HCT116 (cell line): Measurements from ENCODE around the gene TFF3. TPM values are rescaled to one million over a fixed set of nuclear protein-coding genes. Genes with fewer than 3 reads are reported as not detected.

Experiments used
- ATAC-seq: fragments of 200-7000 bp; cut with Tn5 transposase; 2 replicates; pipeline ENCODE4 v1.9.1; 2020; ENCODE audit warnings: mild to moderate bottlenecking, moderate library complexity
- BruUV-seq: library from RNA; stranded (reverse); fragments of 400-500 nt; replicated peaks from 2 replicates; lab custom pipeline; 2021; lab: Mats Ljungman, UMichigan
- CTCF ChIA-PET: fragments of 300-600 bp; sonication (Branson Sonifier 250); formaldehyde crosslinking; loops from one replicate; lab custom pipeline; 2021; ENCODE audit warnings: antibody characterized with exemption; lab: Charles Lee
- POLR2A ChIA-PET: fragments of 300-600, 350-600 bp; sonication (Branson Sonifier 250); formaldehyde crosslinking; loops from one replicate; lab custom pipeline; 2021; ENCODE audit warnings: antibody characterized with exemption; lab: Charles Lee
- RAD21 ChIA-PET, 2 experiments: fragments of 300-600 bp; sonication (Branson Sonifier 250); formaldehyde crosslinking; loops; one replicate each; lab custom pipeline; 2023; ENCODE audit warnings: low total read pairs in 2 of 2; ENCODE audit not compliant: uncharacterized antibody in 2 of 2, unreplicated experiment in 2 of 2, low non-redundant PET in 1 of 2; lab: Charles Lee
- DNase-seq: peaks from one replicate; pipeline ENCODE4 v3.0.0-alpha.2; 2010; ENCODE audit warnings: low read depth, low spot score
- H2AFZ ChIP-seq: fragments of 200-600 bp; shearing (Covaris generic), sonication (generic); 2 replicates; pipeline ENCODE4 v1.6.1; 2017; ENCODE audit warnings: low read depth, mixed run types, mixed read lengths, antibody characterized with exemption, low read length; ENCODE audit not compliant: poor library complexity, severe bottlenecking
- H3K27ac ChIP-seq: 2 replicates; pipeline ENCODE4 v1.5.1; 2012; ENCODE audit warnings: low read depth, low read length
- H3K27me3 ChIP-seq: fragments of 200-600 bp; sonication (generic); 2 replicates; pipeline ENCODE4 v1.6.1; 2016; ENCODE audit warnings: mixed run types, low read length, mixed read lengths; ENCODE audit not compliant: insufficient read depth
- H3K36me3 ChIP-seq, 2 experiments: fragments of 200-500 bp in 1 of 2; fragments of 200-600 bp in 1 of 2; sonication (Bioruptor generic) in 1 of 2; sonication (generic) in 1 of 2; 2 replicates each; pipeline versions ENCODE4 v1.5.1 to v1.6.1; 2014 to 2016; ENCODE audit warnings: low read length in 2 of 2, inconsistent platforms in 1 of 2, mixed read lengths in 1 of 2, mixed run types in 1 of 2; ENCODE audit not compliant: insufficient read depth in 2 of 2, control insufficient read depth in 1 of 2
- H3K4me1 ChIP-seq, 2 experiments: fragments of 200-600 bp in 1 of 2; sonication (generic) in 1 of 2; 2 replicates each; pipeline versions ENCODE4 v1.5.1 to v1.6.1; 2012 to 2017; ENCODE audit warnings: low read length in 2 of 2, inconsistent platforms in 1 of 2, mild to moderate bottlenecking in 1 of 2, mixed read lengths in 1 of 2, mixed run types in 1 of 2, moderate library complexity in 1 of 2; ENCODE audit not compliant: insufficient read depth in 2 of 2, control insufficient read depth in 1 of 2
- H3K4me2 ChIP-seq: fragments of 200-600 bp; sonication (generic); 2 replicates; pipeline ENCODE4 v1.6.1; 2017; ENCODE audit warnings: mixed run types, low read length, mixed read lengths
- H3K4me3 ChIP-seq, 2 experiments: fragments of 200-600 bp in 1 of 2; sonication (generic) in 1 of 2; replicated peaks in 1 of 2; 2 replicates each; pipeline ENCODE4 v1.5.1; 2011 to 2016; ENCODE audit warnings: low read length in 2 of 2, control low read depth in 1 of 2, low read depth in 1 of 2, mild to moderate bottlenecking in 1 of 2, mixed read lengths in 1 of 2, mixed run types in 1 of 2
- H3K79me2 ChIP-seq: fragments of 200-600 bp; sonication (generic); 2 replicates; pipeline ENCODE4 v1.6.1; 2017; ENCODE audit warnings: mild to moderate bottlenecking, mixed run types, low read length, moderate library complexity, mixed read lengths; ENCODE audit not compliant: insufficient read depth
- H3K9ac ChIP-seq: fragments of 200-600 bp; sonication (generic); 2 replicates; pipeline ENCODE4 v1.6.1; 2016; ENCODE audit warnings: low read length, mixed read lengths
- H3K9me2 ChIP-seq: fragments of 200-600 bp; sonication (generic), shearing (Covaris generic); 2 replicates; pipeline ENCODE4 v1.6.1; 2017; ENCODE audit warnings: mixed run types, mild to moderate bottlenecking, moderate library complexity; ENCODE audit not compliant: insufficient read depth
- H3K9me3 ChIP-seq, 2 experiments: fragments of 200-500 bp in 1 of 2; fragments of 200-600 bp in 1 of 2; sonication (Bioruptor generic) in 1 of 2; sonication (generic) in 1 of 2; 2 replicates each; pipeline ENCODE4 v1.6.1; 2014 to 2017; ENCODE audit warnings: low read length in 2 of 2, mixed read lengths in 2 of 2, inconsistent platforms in 1 of 2, low read depth in 1 of 2, mild to moderate bottlenecking in 1 of 2, mixed run types in 1 of 2, moderate library complexity in 1 of 2; ENCODE audit not compliant: control insufficient read depth in 1 of 2, insufficient read depth in 1 of 2
- H4K20me1 ChIP-seq: fragments of 200-600 bp; sonication (generic), shearing (Covaris generic); 2 replicates; pipeline ENCODE4 v1.6.1; 2017; ENCODE audit warnings: mixed run types, mild to moderate bottlenecking, moderate library complexity; ENCODE audit not compliant: insufficient read depth
- CBX3 ChIP-seq: IDR thresholded peaks from 2 replicates; pipeline ENCODE4 v1.6.1; 2012; ENCODE audit warnings: low read depth
- EGR1 ChIP-seq: IDR thresholded peaks from 2 replicates; pipeline ENCODE4 v1.6.1; 2012; ENCODE audit warnings: low read depth
- ELF1 ChIP-seq: IDR thresholded peaks from 2 replicates; pipeline ENCODE4 v1.6.1; 2012; ENCODE audit warnings: low read depth, borderline replicate concordance
- EZH2 ChIP-seq: fragments of 200-600 bp; sonication (generic); IDR thresholded peaks from 2 replicates; pipeline ENCODE4 v1.6.1; 2017; ENCODE audit warnings: antibody characterized with exemption, mixed run types
- EZH2phosphoT487 ChIP-seq: fragments of 200-600 bp; IDR thresholded peaks from 2 replicates; pipeline ENCODE4 v1.6.1; 2018; ENCODE audit warnings: antibody characterized with exemption, borderline replicate concordance
- MAX ChIP-seq: IDR thresholded peaks from 2 replicates; pipeline ENCODE4 v1.6.1; 2012
- POLR2A ChIP-seq: IDR thresholded peaks from 2 replicates; pipeline ENCODE4 v1.7.0; 2011; ENCODE audit warnings: borderline replicate concordance; ENCODE audit not compliant: insufficient read depth, insufficient read length; ENCODE audit errors: extremely low read depth
- RAD21 ChIP-seq: IDR thresholded peaks from 2 replicates; pipeline ENCODE4 v1.6.1; 2012; ENCODE audit warnings: low read depth, mild to moderate bottlenecking
- REST ChIP-seq: IDR thresholded peaks from 2 replicates; pipeline ENCODE4 v1.6.1; 2012; ENCODE audit warnings: low read depth
- SIN3A ChIP-seq: IDR thresholded peaks from 2 replicates; pipeline ENCODE4 v1.6.1; 2012; ENCODE audit warnings: low read depth
- SRF ChIP-seq: IDR thresholded peaks from 2 replicates; pipeline ENCODE4 v1.6.1; 2012; ENCODE audit warnings: low read depth
- TCF7L2 ChIP-seq: IDR thresholded peaks from 2 replicates; pipeline ENCODE4 v1.7.0; 2011; ENCODE audit warnings: borderline replicate concordance, inconsistent platforms; ENCODE audit not compliant: insufficient read depth, insufficient read length; ENCODE audit errors: extremely low read depth
- YY1 ChIP-seq: IDR thresholded peaks from 2 replicates; pipeline ENCODE4 v1.6.1; 2011; ENCODE audit warnings: low read length, low read depth, moderate library complexity, mild to moderate bottlenecking; ENCODE audit not compliant: insufficient replicate concordance; ENCODE audit errors: extremely low read depth
- ZBTB33 ChIP-seq: IDR thresholded peaks from 2 replicates; pipeline ENCODE4 v1.6.1; 2011; ENCODE audit warnings: mild to moderate bottlenecking, low read length, moderate library complexity; ENCODE audit not compliant: insufficient replicate concordance; ENCODE audit errors: extremely low read depth
- ZFX ChIP-seq: fragments of 450-650 bp; IDR thresholded peaks from 2 replicates; pipeline ENCODE4 v1.6.1; 2017
- intact Hi-C: fragments of 100-400 bp; cut with micrococcal nuclease; formaldehyde crosslinking; loops from 2 replicates; pipeline ENCODE4 v1.10.0; 2022
- total RNA-seq: library from RNA; stranded (reverse); gene quantifications from one replicate; pipeline ENCODE4 v1.2.1, GENCODE V29; 2021; ENCODE audit not compliant: unreplicated experiment
- TF ChIP-seq, protein P1 (sequence below), 3 experiments: fragments of 200-600 bp in 1 of 3; sonication (generic) in 1 of 3; IDR thresholded peaks in 2 of 3; conservative IDR thresholded peaks in 1 of 3; 2 replicates each; pipeline ENCODE4 v1.5.1; 2012 to 2017; ENCODE audit warnings: low read depth in 2 of 3, low read length in 2 of 3, antibody characterized with exemption in 1 of 3, borderline replicate concordance in 1 of 3, control low read depth in 1 of 3, mild to moderate bottlenecking in 1 of 3, mixed read lengths in 1 of 3, mixed run types in 1 of 3, moderate library complexity in 1 of 3; ENCODE audit not compliant: insufficient read depth in 1 of 3

Gene TFF3
- total RNA-seq, 1 experiment from 2014 or later, result 0.22 TPM

DNA sequence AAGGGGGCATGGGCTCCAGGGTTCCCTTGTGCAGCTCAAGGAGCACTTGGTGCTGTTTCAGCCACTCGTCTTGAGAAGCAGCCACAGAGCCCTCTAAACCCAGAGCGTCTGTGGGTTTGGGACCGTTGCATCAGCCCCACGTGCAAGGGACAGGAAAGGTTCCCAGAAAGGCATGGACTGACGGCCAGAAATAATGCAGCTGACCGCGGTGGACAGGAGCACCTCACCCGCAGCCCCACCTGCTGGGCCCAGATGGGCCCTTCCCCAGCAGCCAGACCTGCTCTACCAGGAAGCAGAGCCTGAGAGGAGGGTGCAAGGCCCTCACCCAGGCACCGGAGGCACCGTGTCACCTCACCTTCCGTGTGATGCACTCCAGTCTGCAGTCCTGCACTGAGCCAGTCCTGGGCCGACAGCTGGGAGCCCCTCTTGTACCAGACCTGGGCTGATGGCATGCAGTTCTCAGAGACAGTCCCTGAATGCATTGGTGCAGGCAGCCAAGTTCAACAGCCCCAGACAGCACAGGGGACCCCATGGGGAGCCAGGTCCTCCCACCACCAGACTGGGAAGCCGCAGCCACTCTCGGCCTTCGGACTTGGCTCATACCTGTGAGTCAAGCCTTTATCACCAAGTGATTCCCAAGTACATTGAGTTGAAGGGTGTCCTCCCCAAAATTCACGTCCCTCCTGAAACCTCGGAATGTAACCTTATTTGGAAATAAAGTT lies 4.8 kb upstream of the TFF3 start:
- H3K9ac ChIP-seq, result no peak overlapping the region
- ChIA-PET CTCF (interaction anchor here (2.1 kb wide), 1 partner anchor 10 kb away, joined by 7 read pairs; no protein-coding TSS in a partner anchor), RAD21 (no interaction called here)
- H3K79me2 ChIP-seq, result no peaks in the 10 kb centered on the region
- peaks cover 7% of the 10 kb centered on the region; the same call in 1 of the 2 replicates for H3K27me3 ChIP-seq
- H3K4me2 ChIP-seq, result no peak overlapping the region
- H3K36me3 ChIP-seq, result no peaks in the 10 kb centered on the region
- DNase-seq, result no peak
- peak; percentile 63 for ATAC-seq
- no peaks in the 10 kb centered on the region for H3K9me2 ChIP-seq
- no peaks in the 10 kb centered on the region for H3K9me3 ChIP-seq
- intact Hi-C loops, result no loop called here
- H3K27ac ChIP-seq, result no peak overlapping the region
- no peak for TF ChIP-seq MAX
- no peak for TF ChIP-seq SRF
- TF ChIP-seq, protein P1, sequence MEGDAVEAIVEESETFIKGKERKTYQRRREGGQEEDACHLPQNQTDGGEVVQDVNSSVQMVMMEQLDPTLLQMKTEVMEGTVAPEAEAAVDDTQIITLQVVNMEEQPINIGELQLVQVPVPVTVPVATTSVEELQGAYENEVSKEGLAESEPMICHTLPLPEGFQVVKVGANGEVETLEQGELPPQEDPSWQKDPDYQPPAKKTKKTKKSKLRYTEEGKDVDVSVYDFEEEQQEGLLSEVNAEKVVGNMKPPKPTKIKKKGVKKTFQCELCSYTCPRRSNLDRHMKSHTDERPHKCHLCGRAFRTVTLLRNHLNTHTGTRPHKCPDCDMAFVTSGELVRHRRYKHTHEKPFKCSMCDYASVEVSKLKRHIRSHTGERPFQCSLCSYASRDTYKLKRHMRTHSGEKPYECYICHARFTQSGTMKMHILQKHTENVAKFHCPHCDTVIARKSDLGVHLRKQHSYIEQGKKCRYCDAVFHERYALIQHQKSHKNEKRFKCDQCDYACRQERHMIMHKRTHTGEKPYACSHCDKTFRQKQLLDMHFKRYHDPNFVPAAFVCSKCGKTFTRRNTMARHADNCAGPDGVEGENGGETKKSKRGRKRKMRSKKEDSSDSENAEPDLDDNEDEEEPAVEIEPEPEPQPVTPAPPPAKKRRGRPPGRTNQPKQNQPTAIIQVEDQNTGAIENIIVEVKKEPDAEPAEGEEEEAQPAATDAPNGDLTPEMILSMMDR (IDR thresholded peaks at IDR 0.05 in 2 of 3, conservative IDR thresholded peaks at IDR 0.05 in 1 of 3; ENCODE audit: borderline replicate concordance in 1 of 3, insufficient read depth in 1 of 3, low read depth in 2 of 3, low read length in 2 of 3), result no peak
- TF ChIP-seq REST, result no peak
- no peak for TF ChIP-seq SIN3A
- no peak for TF ChIP-seq EZH2phosphoT487
- TF ChIP-seq POLR2A, result no peak
- TF ChIP-seq YY1, result no peak
- TF ChIP-seq ELF1, result no peak
- no peak for TF ChIP-seq CBX3
- TF ChIP-seq ZFX, result no peak
- TF ChIP-seq EZH2, result no peak
- no peak for TF ChIP-seq ZBTB33
- TF ChIP-seq TCF7L2, result no peak
- TF ChIP-seq EGR1, result no peak
- TF ChIP-seq RAD21, result no peak
- TF ChIP-seq, all 23 proteins: peak for 0
- no peaks in the 10 kb centered on the region for H3K4me1 ChIP-seq
- H4K20me1 ChIP-seq, result no peaks in the 10 kb centered on the region
- no peak overlapping the region for H3K4me3 ChIP-seq
- POLR2A ChIA-PET, result no interaction called here
- no peak overlapping the region for H2AFZ ChIP-seq
- BruUV-seq, result no TSS peak
